Lung (tissue), 12 donors: ENCODE results near the gene SLC30A3. TPM values are rescaled to one million over a fixed set of nuclear protein-coding genes. Genes with fewer than 3 reads are reported as not detected.
A peak's percentile ranks its signal among the peaks of the same experiment; 100 is the strongest.

Source experiments
- ATAC-seq: fragments of 200-7000 bp; cut with Tn5 transposase; one replicate; pipeline ENCODE4 v1.9.1; 2020; ENCODE audit warnings: moderate number of reproducible peaks; ENCODE audit not compliant: insufficient read depth, low FRiP score
- DNase-seq, 3 donors: peaks; one replicate each; pipeline ENCODE4 v3.0.0-alpha.2; 2013 to 2017
- H3K27ac ChIP-seq, 2 donors: one replicate each; pipeline ENCODE4 v1.5.1; 2013; ENCODE audit warnings: mild to moderate bottlenecking in 2 of 2, moderate library complexity in 2 of 2, control low read depth in 1 of 2, inconsistent platforms in 1 of 2, low read depth in 1 of 2, low read length in 1 of 2
- H3K27me3 ChIP-seq, 3 donors: one replicate each; pipeline ENCODE4 v1.5.1; 2013; ENCODE audit warnings: low read length in 2 of 3; ENCODE audit not compliant: control insufficient read depth in 3 of 3, insufficient read depth in 3 of 3
- H3K36me3 ChIP-seq, 4 donors: one replicate each; pipeline ENCODE4 v1.5.1; 2013; ENCODE audit warnings: low read length in 4 of 4, mild to moderate bottlenecking in 1 of 4, moderate library complexity in 1 of 4; ENCODE audit not compliant: control insufficient read depth in 4 of 4, insufficient read depth in 4 of 4
- H3K4me1 ChIP-seq, 5 donors: one replicate each; pipeline ENCODE4 v1.5.1; 2013; ENCODE audit warnings: low read length in 5 of 5, mild to moderate bottlenecking in 2 of 5, moderate library complexity in 1 of 5; ENCODE audit not compliant: control insufficient read depth in 5 of 5, insufficient read depth in 5 of 5
- H3K4me3 ChIP-seq: one replicate; pipeline ENCODE4 v1.5.1; 2013; ENCODE audit warnings: mild to moderate bottlenecking, control low read depth, moderate library complexity
- H3K9ac ChIP-seq, 2 donors: one replicate each; pipeline ENCODE4 v1.5.1; 2013; ENCODE audit warnings: low read length in 2 of 2, control low read depth in 1 of 2; ENCODE audit not compliant: insufficient read depth in 1 of 2
- H3K9me3 ChIP-seq, 4 donors: one replicate each; pipeline ENCODE4 v1.5.1; 2013; ENCODE audit warnings: low read length in 3 of 4, mild to moderate bottlenecking in 1 of 4, moderate library complexity in 1 of 4; ENCODE audit not compliant: control insufficient read depth in 4 of 4, insufficient read depth in 3 of 4
- WGBS, 2 donors: extraction: QIAGEN DNeasy Blood & Tissue Kit; methylation state at CpG; one replicate each; pipeline ENCODE4 v1.1.7; 2013; 5-methylcytosine and 5-hydroxymethylcytosine counted together
- polyA plus RNA-seq, 2 donors: library from polyadenylated mRNA; stranded (reverse); fragments of 200-250 nt; gene quantifications; one replicate each; pipeline ENCODE4 v1.2.1, GENCODE V29; 2013
- total RNA-seq, 2 donors: library from RNA; depleted of rRNA in 1 of 2; stranded (reverse); fragments of >200 nt in 1 of 2; gene quantifications; one replicate each; pipeline ENCODE4 v1.2.1, GENCODE V29; 2014 to 2021
- TF ChIP-seq, protein P1 (sequence below): IDR thresholded peaks from 2 replicates; pipeline ENCODE4 v1.5.1; 2012; ENCODE audit warnings: mild to moderate bottlenecking; ENCODE audit errors: control extremely low read depth, extremely low read depth
- donor health status: control.
- donor health status: control.
- donor health status: Bipolar disorder and iron deficiency.
- donor health status: healthy.
- donor health status: DM: yes; HTN: yes; CAD: no.

The SLC30A3 gene
- total and polyA plus RNA-seq, 4 donors, result 0.11 to 0.77 (median 0.34) TPM

DNA sequence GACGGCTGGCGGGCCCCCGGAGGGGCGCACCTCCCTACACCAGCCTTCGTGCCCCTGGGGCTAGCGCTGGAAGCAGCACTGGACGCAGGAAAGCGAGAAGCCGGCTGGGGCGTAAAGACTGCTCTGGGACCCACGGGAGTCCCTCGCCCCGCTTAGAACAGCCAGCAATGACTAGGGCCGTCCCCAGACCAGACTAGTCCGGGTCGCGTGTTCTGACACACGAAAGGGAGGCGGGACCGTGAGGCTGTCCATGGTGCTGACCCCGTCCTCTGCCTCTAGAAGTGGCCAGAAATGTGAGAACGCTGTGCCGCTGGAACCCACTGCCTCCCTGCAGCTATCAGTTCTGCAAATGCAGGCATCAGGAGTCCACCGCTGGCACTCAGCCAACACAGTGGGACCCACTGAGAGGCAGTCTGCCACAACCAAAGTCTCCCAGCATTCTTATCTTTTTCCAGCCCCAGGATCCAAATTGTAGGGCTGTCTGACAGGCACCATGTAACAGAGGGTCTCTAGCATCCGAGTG, 45.6 kb upstream of the SLC30A3 start, which contains the start of gene UCN:
Gene UCN (minus strand): TSS at position 87 of the 523 bp plus-strand sequence. CDS start 550 bp downstream, outside the sequence.
- Histone ChIP-seq H3K9me3 (peaks cover 0 to 11% (median 0%) of the 10 kb centered on the region in 4 donors), H3K9ac (no peak within 1 kb of the TSS), H3K4me3 (no peak within 1 kb of the TSS), H3K4me1 (peaks cover 0 to 20% (median 0%) of the 10 kb centered on the region in 5 donors), H3K36me3 (peaks cover 0 to 19% (median 9%) of the 10 kb centered on the region in 4 donors), H3K27me3 (peaks cover 0 to 44% (median 34%) of the 10 kb centered on the region in 3 donors), H3K27ac (no peak within 1 kb of the TSS)
- DNase-seq (peak; percentile 67 to 78 (median 72)), ATAC-seq (no peak)
- 46 to 74% methylated on average over 22 to 25 of the region's 25 CpGs for WGBS, 2 donors
- TF ChIP-seq, protein P1, sequence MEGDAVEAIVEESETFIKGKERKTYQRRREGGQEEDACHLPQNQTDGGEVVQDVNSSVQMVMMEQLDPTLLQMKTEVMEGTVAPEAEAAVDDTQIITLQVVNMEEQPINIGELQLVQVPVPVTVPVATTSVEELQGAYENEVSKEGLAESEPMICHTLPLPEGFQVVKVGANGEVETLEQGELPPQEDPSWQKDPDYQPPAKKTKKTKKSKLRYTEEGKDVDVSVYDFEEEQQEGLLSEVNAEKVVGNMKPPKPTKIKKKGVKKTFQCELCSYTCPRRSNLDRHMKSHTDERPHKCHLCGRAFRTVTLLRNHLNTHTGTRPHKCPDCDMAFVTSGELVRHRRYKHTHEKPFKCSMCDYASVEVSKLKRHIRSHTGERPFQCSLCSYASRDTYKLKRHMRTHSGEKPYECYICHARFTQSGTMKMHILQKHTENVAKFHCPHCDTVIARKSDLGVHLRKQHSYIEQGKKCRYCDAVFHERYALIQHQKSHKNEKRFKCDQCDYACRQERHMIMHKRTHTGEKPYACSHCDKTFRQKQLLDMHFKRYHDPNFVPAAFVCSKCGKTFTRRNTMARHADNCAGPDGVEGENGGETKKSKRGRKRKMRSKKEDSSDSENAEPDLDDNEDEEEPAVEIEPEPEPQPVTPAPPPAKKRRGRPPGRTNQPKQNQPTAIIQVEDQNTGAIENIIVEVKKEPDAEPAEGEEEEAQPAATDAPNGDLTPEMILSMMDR, result no peak

DNA sequence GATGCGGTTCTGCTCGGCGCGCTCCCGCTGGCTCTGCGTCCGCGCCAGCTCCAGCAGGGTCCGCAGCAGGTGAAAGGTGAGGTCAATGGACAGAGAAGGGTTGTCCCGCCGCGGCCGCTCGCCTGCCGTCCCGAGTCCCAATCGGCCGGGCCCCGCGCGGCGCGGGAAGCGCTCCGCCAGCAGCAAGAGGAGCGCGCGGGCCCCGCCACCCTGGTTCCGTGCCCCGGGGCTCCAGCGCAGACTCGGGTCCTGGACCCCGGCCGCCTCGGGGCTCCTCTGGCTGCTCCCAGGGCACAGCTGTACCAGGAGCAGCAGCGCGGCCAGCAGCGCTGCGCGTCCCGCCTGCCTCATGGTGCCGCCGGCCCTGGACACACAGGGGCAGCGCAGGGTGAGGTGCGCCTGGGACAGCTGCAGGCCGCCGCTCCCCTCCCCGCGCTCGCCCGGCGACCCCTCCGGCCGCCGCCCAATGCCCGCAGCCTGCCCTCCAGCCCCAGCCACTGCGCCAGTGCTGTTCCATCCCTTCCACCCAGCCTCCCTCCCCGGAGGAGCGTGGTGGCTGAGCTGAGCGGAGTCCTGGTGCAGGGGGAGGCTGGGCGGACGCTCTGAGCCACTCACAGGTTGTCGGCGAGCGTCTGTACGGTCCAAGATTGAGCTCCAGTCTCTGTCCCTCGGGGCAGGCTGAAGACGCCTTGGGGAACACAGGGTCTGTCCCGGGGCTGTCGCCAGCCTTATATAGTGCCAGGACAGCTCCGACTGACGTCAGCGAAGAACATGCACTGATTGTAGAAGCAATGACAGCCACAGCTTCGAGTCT, 44.9 kb upstream of the SLC30A3 start:
- ATAC-seq, result no peak
- Histone ChIP-seq H3K27ac (no peak overlapping the region), H3K4me1 (peaks cover 0 to 20% (median 0%) of the 10 kb centered on the region in 5 donors), H3K9me3 (peaks cover 0 to 11% (median 0%) of the 10 kb centered on the region in 4 donors), H3K36me3 (peaks cover 0 to 17% (median 9%) of the 10 kb centered on the region in 4 donors), H3K27me3 (peaks cover 0 to 44% (median 34%) of the 10 kb centered on the region in 3 donors), H3K4me3 (no peak overlapping the region), H3K9ac (no peak overlapping the region)
- TF ChIP-seq, protein P1, result no peak
- no peak for DNase-seq
- WGBS, 2 donors, result 19 to 25% methylated on average over 67 to 75 of the region's 75 CpGs

DNA sequence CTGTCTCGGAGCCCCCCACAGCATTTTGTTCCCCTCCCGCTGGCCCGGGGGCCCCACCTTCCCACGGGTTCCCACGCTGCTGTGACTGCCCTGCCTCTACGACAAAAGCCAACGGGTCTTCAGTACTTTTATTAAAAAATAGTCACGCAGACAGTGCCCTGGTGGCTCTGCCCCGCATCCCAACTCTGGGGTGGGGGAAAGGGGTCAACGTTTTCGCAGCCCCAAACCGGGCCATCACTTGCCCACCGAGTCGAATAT, 44.4 kb upstream of the SLC30A3 start:
- H3K27ac ChIP-seq, result no peak overlapping the region
- peaks cover 0 to 16% (median 9%) of the 10 kb centered on the region in 4 donors for H3K36me3 ChIP-seq
- TF ChIP-seq, protein P1, result no peak
- H3K9me3 ChIP-seq, result peaks cover 0 to 11% (median 0%) of the 10 kb centered on the region in 4 donors
- ATAC-seq, result no peak
- 10% methylated on average over 14 of the region's 14 CpGs for WGBS, 2 donors
- H3K27me3 ChIP-seq, result peaks cover 0 to 44% (median 34%) of the 10 kb centered on the region in 3 donors
- peaks cover 0 to 20% (median 0%) of the 10 kb centered on the region in 5 donors for H3K4me1 ChIP-seq
- no peak for DNase-seq
- H3K9ac ChIP-seq, result no peak overlapping the region
- no peak overlapping the region for H3K4me3 ChIP-seq
